Measurements from ENCODE around the gene GLCCI1.

DNA sequence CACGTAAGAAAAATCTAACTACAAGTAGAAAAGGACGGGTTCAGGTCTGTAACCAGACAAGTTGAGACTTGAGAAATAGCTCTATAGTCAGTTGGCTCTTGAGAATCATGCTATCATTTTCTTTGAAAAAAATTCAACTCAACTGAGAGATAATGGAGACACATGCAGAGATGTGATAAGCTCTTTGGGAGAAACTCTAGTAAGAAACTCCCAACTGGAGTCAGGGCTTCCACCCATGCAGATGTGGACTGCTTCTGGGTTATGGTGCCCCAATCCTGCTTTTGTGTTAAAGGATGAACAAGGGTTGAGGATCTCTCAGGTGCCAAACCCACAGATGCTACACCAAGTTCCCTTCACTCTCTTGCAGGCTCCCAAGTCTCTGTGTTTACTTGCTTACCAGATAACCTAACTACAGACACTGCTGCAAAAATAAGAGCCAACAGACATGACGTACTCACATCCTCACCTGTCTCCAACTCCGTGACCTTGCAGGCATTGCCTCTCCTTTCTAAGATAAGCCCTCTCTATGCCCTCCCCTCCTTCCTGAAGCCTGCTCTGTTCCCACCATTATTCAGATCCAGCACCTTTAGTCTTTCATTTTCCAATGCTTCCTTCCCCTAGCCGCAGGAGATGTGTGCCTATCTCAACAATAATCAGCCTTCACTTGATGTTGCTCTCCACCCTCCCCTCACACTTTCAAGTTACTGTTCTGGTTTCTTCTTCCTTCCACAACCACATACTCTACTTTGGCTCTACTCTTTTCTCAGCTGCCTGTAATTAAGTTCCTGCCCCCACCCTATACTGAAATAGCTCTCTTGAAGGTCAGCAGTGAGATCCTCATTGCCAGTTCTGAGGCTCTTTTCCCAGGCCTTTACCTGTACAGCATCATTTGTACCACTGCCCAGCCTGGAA is 163.4 kb downstream of the GLCCI1 start:
- TF ChIP-seq, protein P1, sequence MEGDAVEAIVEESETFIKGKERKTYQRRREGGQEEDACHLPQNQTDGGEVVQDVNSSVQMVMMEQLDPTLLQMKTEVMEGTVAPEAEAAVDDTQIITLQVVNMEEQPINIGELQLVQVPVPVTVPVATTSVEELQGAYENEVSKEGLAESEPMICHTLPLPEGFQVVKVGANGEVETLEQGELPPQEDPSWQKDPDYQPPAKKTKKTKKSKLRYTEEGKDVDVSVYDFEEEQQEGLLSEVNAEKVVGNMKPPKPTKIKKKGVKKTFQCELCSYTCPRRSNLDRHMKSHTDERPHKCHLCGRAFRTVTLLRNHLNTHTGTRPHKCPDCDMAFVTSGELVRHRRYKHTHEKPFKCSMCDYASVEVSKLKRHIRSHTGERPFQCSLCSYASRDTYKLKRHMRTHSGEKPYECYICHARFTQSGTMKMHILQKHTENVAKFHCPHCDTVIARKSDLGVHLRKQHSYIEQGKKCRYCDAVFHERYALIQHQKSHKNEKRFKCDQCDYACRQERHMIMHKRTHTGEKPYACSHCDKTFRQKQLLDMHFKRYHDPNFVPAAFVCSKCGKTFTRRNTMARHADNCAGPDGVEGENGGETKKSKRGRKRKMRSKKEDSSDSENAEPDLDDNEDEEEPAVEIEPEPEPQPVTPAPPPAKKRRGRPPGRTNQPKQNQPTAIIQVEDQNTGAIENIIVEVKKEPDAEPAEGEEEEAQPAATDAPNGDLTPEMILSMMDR (IDR thresholded peaks at IDR 0.05; ENCODE audit: control extremely low read depth in 1 of 3, insufficient read depth in 1 of 3, low read depth in 1 of 3, low read length in 3 of 3) = no peak
- TF ChIP-seq POLR2A (IDR thresholded peaks at IDR 0.05; ENCODE audit: control extremely low read depth in 1 of 2, low read depth in 2 of 2, low read length in 2 of 2) (no peak), RXRA (IDR thresholded peaks at IDR 0.05; ENCODE audit: insufficient read depth, low read depth, low read length) (no peak), POLR2AphosphoS5 (IDR thresholded peaks at IDR 0.05; ENCODE audit: low read depth, low read length) (no peak), EZH2 (IDR thresholded peaks at IDR 0.05; ENCODE audit: low read depth, low read length, severe bottlenecking) (no peak), CEBPB (IDR thresholded peaks at IDR 0.05; ENCODE audit: low read depth, low read length) (no peak), CBX8 (IDR thresholded peaks at IDR 0.05; ENCODE audit: borderline replicate concordance, low read depth, low read length) (no peak), BRCA1 (IDR thresholded peaks at IDR 0.05; ENCODE audit: low read depth, low read length) (no peak)
